A549 (cell line): ENCODE data around the gene TBC1D8.

ENCODE experiments used
- EP300 ChIP-seq, 2 experiments: fragments of >200 bp; sonication (Bioruptor Twin); formaldehyde crosslinking; IDR thresholded peaks; 2 replicates in 1 of 2; 3 replicates in 1 of 2; pipeline ENCODE4 v1.6.1; 2016 to 2017
- POLR2A ChIP-seq: IDR thresholded peaks from 2 replicates; pipeline ENCODE4 v1.6.1; 2012; ENCODE audit warnings: mild to moderate bottlenecking, low read length
- RAD21 ChIP-seq, 2 experiments: fragments of >200 bp in 1 of 2; sonication (Bioruptor Twin) in 1 of 2; formaldehyde crosslinking in 1 of 2; IDR thresholded peaks in 1 of 2; conservative IDR thresholded peaks in 1 of 2; 2 replicates in 1 of 2; 3 replicates in 1 of 2; pipeline ENCODE4 v1.6.1; 2012 to 2018; ENCODE audit warnings: inconsistent platforms in 1 of 2
- TF ChIP-seq, protein P1 (sequence below): fragments of >200 bp; sonication (Bioruptor Twin); formaldehyde crosslinking; IDR thresholded peaks from 3 replicates; pipeline ENCODE4 v1.5.1; 2016
- TF ChIP-seq, protein P2 (sequence below): IDR thresholded peaks from 2 replicates; pipeline ENCODE4 v1.6.1; 2012

DNA sequence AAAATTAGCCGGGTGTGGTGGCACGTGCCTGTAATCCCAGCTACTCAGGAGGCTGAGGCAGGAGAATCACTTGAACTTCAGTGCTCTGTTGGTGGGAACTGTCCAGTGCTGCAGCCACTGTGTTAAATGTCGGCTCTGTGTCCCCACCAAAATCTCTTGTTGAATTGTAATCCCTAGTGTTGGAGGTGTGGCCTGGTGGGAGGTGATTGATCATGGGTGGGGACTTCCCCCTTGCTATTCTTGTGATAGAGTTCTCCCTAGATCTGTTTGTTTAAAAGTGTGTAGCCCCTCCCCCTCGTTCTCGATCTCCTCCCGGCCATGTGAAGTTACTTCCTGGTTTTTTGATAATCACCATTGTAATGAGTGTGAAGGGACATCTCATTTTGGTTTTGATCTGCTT, 158.9 kb downstream of the TBC1D8 start:
- TF ChIP-seq, protein P1, sequence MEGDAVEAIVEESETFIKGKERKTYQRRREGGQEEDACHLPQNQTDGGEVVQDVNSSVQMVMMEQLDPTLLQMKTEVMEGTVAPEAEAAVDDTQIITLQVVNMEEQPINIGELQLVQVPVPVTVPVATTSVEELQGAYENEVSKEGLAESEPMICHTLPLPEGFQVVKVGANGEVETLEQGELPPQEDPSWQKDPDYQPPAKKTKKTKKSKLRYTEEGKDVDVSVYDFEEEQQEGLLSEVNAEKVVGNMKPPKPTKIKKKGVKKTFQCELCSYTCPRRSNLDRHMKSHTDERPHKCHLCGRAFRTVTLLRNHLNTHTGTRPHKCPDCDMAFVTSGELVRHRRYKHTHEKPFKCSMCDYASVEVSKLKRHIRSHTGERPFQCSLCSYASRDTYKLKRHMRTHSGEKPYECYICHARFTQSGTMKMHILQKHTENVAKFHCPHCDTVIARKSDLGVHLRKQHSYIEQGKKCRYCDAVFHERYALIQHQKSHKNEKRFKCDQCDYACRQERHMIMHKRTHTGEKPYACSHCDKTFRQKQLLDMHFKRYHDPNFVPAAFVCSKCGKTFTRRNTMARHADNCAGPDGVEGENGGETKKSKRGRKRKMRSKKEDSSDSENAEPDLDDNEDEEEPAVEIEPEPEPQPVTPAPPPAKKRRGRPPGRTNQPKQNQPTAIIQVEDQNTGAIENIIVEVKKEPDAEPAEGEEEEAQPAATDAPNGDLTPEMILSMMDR, result no peak
- TF ChIP-seq, protein P2, sequence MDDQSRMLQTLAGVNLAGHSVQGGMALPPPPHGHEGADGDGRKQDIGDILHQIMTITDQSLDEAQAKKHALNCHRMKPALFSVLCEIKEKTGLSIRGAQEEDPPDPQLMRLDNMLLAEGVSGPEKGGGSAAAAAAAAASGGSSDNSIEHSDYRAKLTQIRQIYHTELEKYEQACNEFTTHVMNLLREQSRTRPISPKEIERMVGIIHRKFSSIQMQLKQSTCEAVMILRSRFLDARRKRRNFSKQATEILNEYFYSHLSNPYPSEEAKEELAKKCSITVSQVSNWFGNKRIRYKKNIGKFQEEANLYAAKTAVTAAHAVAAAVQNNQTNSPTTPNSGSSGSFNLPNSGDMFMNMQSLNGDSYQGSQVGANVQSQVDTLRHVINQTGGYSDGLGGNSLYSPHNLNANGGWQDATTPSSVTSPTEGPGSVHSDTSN, result no peak
- TF ChIP-seq POLR2A (no peak), RAD21 (conservative IDR thresholded peaks at IDR 0.05 in 1 of 2, IDR thresholded peaks at IDR 0.05 in 1 of 2) (no peak), EP300 (IDR thresholded peaks at IDR 0.05) (no peak)
